KBM-7 (cell line): Measurements from ENCODE around the gene SOX12.
A peak's percentile ranks its signal among the peaks of the same experiment; 100 is the strongest.
"Not testable (repeated sequence)": the region's sequence is repeated elsewhere in the genome, so short reads cannot be mapped to it uniquely, and the experiment has no call there.

Source experiments
- DNase-seq: peaks from one replicate; pipeline ENCODE4 v3.0.0-alpha.2; 2015
- in situ Hi-C: fragments of 300-500 bp; cut with MboI; formaldehyde crosslinking; loops from 2 replicates; pipeline ENCODE4 v1.14.3; 2020; ENCODE audit warnings: low sequenced_read_pairs, low pct_unique_long_range_greater_than_20kb, mixed read lengths

Gene SOX12

DNA sequence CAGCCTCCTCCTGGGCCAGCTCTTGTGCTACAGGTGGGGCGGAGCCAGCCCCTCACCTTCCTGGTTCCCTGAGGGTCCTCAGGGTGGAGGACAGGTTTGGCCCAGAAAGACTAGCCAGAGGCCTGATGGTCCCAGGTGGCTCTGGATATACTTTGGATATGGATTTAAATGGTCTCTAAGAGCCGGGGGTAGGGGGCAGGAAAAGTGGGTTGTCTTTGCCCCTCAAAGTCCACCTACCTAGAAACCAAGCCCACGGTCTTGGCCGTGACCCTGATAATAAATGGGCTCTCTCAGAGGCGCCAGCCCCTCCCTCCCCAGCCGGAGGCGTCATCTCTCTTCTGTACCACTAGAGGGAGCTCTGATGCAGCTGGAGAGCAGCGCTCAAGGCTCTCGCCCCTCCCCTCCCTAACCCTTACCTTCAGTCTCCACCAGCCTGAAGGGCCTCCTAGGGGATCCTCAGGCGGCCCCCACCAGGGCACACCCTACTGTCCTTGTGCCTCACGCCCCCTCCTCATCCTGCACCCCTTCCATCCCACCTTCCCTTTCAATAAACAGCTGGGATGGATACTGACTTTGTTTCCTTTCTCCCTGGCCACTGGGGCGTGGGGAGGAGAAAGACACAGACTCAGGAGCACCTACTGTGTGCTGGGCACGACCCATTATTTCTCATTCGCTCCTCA is 29.1 kb downstream of the SOX12 start:
- DNase-seq, result peak; percentile 83
- in situ Hi-C loops, result no loop called here

DNA sequence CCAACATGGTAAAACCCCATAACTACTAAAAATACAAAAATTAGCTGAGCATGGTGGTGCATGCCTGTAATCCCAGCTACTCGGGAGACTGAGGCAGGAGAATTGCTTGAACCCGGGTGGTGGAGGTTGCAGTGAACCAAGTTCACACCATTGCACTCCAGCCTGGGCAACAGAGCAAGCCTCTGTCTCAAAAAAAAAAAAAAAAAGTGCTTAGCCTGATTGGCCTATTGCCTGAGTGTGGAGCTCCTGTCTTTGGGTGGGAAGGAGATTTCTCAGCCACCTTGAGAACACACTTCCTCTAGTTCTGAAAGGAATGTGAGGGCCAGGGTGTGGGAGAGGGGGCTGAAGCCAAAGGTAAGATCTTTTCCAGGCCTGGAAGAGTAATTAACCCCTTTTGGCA is 30.8 kb downstream of the SOX12 start:
- in situ Hi-C loops, result not testable (repeated sequence)

DNA sequence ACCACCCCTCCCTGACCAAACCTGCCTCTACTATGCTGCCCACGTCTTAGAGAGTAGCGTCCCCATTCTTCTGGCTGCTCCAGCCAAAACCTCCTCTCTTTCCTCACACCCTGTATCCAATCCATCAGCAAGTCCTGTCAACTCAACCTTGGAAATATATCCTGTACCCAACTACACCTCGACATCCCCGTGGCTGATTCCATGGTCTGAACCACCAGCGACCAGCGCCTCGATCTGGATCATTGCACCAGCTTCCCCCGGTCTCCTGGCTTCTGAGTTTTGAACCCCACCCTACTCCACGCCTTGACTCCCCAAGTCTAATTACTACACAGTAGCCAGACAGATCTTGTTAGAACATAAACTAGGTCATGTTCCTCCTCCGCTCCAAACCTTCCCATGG is 31.4 kb downstream of the SOX12 start:
- no peak for DNase-seq
- in situ Hi-C loops, result no loop called here

More for the DNA sequence above, 30.8 kb downstream of the SOX12 start:
- not testable (repeated sequence) for DNase-seq

DNA sequence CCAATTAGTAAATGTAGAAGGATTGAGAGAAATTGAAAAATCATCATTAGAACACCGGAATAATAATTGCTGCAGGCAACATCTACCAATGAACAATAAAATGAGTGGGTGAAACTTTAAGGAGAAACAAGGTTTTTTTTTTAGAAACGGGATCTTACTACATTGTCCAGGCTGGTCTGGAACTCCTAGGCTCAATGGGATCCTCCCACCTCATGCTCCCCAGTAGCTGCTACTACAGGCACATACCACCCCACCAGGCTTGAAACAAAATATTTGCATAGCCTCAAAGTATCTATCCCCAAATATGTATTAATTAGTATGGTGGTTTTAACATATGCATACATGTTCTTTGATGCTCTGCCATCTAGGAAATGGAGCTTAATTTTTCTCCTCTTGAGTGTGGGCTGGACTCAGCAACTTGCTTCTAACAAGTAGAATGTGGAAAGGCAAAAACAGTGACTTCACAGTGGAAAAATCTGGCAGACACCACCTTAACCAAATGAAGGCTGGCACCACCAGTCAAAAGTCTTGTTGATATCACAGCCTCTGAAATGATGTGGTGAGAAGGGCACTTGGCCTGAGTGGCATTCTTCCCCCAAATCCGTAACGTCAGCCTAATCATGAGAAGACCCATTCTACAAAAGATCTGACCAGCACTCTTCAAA is 33.7 kb downstream of the SOX12 start:
- in situ Hi-C loops, result no loop called here
- DNase-seq, result no peak

DNA sequence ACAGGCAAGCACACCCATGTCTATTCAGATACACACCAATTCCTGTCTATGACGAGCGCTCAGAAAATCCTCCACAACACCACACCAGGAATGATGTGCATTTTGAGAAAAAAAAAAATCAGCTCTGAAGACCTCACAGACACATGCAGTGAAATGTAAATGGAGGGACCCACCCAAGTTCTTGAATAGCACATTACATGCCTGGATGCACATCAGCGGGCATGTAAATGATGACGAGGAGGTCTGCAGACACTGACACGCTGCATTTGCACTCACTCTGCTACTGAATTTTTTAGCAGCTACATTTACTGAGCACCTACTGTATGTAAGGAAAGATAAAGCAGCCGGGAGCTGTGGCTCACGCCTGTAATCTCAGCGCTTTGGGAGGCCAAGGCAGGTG is 36.2 kb downstream of the SOX12 start:
- no peak for DNase-seq
- in situ Hi-C loops, result no loop called here

DNA sequence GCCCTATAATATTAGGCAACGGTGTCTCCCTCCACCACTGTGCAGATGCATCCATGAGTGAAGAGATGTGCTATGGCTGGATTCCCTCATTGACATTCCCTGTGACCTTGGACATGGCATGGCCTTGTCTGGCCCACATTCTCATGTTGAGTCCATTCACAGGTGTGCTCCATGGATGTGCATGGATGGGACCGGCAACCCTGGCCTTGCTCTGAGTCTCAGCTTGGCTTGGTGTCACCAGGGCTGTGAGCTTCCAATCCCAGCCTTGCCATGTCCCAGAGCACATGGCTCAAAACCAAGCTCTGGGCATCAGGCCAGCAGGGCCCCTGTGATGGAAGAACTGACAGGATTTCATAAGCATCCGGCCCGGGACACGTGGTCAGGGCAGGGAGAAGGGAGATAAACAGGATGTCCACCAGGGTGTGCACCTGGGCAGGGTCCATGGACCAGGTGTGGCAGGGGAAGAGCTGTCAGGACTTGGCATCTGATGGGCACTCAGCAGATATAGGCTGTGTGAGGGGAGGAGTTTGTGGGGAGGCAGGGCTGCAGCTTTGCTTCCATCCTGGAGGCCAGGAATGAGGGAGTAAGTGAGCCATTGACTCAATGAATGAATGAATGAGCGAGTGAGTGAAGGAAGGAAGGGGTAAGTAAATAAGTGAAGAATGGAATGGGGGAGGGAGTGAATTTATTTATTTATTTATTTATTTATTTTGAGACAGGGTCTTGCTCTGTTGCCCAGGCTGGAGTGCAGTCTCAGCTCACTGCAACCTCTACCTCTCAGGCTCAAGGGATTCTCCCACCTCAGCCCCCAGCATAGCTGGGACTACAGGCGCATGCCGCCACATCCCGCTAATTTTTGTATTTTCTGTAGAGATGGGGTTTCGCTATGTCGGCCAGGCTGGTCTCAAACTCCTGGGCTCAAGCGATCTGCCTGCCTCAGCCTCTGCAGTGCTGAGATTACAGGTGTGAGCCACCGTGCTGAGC is 37.2 kb downstream of the SOX12 start:
- in situ Hi-C loops, result no loop called here

DNA sequence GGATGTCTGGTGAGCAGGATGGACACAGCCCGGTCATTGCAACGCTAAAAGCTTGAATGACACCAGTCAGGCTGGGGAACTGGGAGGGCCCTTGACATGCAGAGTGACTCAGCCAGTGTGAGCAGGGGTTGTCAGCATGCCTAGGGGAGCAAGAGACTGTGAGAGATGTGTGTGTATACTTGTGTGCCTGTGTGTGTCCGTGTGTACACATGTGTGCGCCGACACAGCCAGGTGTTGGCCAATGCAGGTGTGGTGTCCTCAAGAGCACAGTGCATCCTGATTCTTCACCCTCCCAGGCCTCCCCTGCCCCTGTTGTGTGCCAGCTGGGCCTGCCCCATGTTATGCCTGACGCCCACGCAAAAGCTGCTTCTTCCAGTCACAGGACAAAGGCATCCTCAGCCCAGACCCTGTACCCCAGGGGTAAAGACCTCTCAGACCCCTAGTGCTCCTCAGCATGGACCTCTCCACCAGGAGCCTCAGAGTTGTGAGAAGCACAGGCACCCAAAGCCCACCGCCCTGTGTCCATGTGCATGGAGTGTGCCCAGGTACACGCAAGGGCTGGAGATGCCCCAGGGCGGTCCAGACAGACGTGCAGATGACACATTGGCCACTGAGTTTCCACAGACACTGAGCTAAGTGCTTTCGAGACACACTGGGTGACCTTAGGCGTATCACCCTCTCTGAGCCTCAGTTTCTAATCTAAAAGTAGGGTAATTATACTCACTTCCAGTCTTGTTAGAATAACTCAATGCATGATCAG is 38.1 kb downstream of the SOX12 start:
- in situ Hi-C loops, result no loop called here
- DNase-seq, result no peak

More for the DNA sequence above, 37.2 kb downstream of the SOX12 start:
- DNase-seq, result peak; percentile 92

DNA sequence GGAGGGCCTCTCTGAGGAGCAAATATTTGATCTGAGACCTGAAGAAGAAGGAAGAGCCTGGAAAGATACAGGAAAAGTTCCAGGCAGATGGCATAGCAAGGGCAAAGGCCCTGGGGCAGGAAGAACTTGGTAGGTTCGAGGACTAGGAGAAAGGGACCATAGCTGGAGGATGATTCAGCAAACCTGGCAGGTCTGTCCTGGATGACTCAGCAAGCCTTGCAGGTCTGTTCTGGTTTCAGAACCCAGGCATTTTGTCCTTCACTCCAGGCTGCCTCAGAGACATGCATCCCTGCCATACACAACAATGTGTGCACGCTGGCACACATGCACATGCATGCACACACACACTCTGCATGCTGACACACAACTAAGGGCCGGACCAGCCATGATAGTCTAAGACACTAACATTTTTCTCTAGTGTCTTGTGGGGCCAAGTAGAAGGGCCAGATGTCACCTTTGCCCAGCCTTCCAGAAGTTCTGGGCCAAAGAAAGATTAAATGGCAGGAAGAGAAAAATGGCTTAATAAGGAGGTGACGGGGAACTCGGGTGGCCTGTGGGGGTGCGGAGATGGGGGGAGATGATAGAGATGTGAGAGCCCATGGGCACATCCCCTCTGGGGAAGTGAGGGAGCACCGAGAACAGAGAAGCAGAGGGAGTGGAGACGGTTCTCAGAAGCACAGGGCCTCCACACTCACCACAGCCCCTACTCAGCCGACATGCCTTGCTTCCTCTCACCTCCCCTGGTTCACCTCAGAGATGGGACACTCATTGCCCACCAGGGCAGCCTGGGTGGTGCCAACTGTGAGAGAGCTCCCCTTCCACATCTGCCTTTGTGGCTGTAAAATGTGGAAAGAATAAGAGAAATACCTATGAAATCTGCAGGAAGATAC is 39.8 kb downstream of the SOX12 start:
- in situ Hi-C loops, result no loop called here
- no peak for DNase-seq

DNA sequence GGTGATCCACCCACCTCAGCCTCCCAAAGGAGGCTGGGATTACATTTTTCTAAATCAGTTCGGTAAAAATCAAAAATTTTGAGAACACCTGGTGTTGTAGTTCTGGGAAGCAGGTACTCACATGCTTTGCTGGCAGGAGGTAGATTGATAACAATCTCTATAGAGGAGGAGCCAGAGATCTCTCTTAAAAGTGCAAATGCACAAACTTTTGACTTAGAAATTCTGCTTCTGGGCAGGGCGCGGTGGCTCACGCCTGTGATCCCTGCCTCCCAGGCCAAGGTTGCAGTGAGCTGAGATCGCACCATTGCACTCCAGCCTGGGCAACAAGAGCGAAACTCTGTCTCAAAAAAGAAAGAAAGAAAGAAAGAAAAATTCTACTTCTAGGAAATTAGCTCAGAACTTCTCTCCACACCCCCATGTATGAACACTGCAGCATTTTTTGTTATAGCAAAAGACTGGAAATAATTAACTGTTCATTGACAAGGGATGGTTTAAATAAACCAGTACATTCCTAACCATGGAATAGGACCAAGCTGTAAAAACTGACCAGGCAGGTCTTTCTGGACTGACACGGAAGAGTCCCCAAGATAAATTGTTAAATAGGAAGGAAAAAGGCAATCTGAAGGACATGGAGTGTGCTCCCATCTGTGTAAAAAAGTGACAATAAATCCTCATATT is 40.8 kb downstream of the SOX12 start:
- in situ Hi-C loops, result no loop called here

DNA sequence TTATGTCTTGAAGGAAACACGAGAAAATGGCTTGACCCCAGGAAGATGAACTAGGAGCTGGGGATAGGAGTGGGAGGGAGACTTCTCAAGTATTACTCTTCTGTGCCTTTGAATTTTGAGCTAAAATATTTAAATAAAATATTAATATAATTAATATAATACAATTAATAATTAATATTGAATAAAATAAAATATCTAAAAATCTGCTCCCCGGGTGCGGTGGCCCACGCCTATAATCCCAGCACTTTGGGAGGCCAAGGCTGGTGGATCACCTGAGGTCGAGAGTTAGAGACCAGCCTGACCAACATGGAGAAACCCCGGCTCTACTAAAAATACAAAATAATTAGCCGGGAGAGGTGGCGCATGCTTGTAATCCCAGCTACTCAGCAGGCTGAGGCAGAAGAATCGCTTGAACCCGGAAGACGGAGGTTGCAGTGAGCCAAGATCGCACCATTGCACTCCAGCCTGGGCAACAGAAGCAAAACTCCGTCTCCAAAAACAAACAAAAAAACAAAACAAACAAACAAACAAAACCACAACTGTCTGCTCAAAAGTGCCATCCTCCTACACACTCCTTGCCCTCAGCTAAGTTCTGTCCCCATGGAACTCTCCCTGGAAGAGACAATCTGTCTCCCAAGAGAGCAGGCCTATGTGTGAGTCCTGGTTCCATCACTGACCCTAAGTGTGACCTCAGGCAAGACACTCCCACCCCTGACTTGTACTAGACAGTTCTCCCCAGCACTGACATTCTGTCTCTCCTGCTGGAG is 41.5 kb downstream of the SOX12 start:
- no peak for DNase-seq
- in situ Hi-C loops, result no loop called here

More for the DNA sequence above, 40.8 kb downstream of the SOX12 start:
- DNase-seq, result no peak

DNA sequence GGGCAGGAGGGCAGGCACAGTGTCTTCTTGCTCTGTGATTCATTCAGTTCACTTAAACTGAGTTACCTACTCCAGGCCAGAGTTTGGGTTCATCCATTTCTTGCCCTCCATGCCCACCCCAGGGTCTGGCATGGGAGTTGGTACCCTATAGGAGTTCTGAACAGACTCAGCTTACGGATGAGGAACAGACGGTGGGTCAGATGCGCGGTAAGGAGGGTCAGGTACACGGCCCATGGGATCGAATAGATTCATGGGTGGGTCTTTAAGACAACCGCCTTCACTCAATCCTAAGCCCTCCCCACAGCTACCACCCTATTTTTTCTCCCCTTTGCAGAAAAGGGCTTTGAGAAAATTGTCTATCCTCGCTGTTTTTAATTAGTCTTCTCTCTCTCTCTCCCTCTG is 42.1 kb downstream of the SOX12 start:
- DNase-seq, result no peak
- in situ Hi-C loops, result no loop called here

DNA sequence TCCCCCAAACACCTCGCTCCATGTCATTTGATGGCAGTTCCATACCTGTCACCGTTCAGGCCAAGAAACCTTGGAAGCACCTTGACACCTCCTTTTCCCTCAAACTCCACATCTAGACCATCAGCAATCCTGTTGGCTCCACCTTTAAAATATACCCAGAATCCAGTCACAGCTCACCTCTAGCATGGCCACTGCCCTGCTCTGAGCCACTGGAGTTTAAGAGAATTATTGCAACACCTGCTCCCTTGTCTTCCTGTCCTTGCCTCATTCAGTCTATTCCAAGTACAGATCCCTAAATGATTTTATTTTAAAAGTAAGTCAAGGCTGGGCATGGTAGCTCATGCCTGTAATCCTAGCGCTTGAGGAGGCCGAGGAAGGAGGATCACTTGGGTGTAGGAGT is 43.6 kb downstream of the SOX12 start:
- in situ Hi-C loops, result no loop called here

DNA sequence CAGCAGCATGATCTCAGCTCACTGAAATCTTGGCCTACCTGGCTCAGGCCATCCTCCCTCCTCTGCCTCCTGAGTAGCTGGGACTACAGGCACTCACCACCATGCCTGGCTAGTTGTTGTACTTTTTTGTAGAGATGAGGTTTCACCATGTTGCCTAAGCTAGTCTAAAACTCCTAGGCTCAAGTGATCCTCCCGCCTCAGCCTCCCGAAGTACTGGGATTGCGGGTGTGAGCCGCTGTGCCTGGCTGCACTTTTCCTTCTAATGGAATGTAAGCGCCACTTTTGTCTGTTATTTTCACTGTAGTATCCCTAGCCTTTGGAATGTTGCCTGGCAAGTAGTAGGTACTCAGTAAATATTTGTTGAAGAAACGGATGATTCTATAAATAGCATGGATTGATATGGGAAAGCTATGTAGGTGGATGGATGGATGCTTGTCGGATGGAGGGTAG is 44.8 kb downstream of the SOX12 start:
- no peak for DNase-seq
- in situ Hi-C loops, result no loop called here

More for the DNA sequence above, 43.6 kb downstream of the SOX12 start:
- DNase-seq, result no peak

DNA sequence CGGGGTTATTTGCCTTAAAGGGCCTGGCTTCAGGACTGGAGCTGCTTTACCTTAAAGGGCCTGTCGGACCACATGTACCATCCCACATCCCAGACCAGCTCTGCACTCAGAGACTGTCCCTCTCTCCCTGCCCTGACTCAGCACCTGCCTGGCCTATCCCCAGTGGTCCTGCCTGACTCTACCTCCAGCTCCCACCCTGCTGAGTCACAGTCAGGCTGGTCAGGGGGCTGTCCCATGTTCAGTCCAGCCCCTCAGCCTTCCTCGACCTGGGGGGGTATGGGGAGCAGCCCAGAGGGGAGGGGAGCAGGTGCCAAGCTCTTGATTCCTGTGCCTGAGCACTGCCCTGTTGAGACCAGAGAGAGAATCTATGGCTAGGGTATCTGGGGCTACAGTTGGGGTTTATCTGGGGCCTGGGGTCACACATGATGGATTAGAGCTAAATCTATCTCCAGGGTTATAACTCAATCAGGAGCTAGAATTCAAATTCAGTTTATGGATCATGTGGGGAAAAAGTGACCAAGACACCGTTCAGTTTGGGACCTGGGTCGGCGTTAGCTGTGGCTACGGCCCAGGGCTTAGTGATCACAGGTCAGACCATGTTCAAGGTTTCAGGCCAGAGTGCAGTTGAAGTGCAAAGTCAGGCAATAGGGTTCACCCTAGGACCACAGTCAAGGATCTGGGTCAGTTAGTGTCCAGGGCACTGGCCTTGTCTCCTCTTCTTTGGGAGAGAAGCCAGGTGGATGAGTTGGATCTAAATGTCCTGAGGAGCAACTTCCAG is 45.8 kb downstream of the SOX12 start:
- in situ Hi-C loops, result no loop called here
- no peak for DNase-seq

DNA sequence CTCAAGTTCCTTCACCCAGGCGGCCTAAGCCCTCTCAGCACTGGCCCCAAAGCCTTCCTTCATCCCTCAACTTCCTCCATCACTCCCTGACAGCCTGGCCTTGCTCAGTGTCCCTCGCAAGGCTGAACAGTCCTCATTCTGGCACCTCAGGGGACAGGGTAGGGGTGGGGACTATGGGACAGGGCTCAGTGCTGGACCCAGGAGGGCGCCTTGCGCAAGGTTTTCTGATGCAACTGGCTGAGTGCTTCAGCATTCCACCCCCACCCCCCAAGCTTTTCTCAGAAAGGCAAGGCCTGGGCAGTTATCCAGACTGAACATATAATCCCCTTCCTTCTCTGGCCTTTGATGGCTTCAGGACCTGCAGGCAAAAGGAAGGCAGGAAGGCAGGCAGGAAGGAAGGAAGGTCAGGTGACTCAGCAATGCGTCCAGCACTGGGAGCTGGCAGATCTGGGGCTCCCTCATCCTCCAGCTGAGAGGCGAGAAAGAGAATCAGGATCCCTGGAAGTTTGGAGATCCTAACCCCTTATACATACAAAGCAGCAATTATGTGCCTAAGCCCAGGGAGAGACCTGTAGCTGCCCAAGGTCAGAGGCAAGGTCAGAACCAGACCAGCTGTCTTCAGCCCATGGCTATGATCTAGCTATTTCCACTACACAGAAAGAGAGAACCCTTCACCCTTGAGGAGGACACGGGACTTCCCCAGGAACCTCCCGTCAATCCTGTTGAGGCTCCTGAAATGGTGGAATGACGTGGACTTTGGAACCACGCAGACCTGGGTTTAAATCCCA is 46.6 kb downstream of the SOX12 start:
- in situ Hi-C loops, result no loop called here
- peak; percentile 93 for DNase-seq
